Measurements from ENCODE around the gene CACNA2D3.
"Not testable (repeated sequence)": the region's sequence is repeated elsewhere in the genome, so short reads cannot be mapped to it uniquely, and the experiment has no call there.

CACNA2D3 gene

DNA sequence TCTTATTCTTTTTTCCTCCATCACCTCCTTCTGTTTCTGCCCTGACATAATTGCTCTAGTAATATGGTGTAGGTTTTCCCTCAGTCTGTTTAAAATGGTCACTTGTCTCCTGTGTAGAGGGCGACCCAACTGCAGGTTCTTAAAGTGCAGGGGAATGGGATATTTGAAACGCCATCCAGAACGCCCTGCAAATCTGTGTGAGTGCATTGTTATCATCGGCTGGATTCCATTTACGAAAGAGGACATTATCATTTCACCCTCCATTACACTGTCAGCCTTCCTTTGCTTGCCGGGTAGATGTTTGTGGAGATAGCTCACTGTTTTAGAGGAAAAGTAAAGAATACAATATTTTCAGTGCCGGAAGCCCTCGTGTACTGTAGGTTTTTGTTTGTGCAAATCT is 451.5 kb downstream of the CACNA2D3 start:
- no peak for DNase-seq (ENCODE audit: low spot score)

DNA sequence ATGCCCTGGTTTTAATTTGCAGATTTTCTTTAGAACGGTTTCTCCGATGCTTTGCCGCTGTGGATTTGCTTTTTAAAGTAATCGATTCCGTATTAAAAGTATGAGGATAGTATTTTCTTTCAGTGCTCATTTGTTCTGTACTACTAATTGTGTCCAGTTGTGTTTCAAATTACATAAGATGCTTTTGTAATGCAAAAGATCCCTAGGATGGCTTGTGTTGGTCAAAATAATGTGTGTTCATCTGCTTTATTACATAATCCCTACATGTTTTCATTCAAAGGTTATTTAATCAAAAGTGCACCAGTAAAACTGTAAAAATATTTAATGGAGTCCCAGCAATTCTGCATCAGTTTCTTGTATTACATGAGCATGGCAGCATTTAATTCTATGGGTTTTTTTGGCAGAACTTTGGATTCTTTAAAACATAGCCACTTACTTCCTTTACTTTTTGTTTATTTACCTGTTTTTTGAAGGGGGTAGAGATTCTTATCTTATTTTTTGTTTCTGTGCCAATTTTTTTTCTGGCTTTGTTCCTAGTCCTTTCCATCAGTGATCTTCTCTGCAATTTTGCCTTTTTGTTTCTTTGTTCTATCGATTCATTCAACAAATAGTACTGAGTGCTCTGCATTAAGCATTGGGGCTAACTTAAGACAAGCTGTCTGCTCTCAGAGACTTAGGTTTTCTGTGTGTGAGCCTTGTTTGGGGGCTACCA is 452.7 kb downstream of the CACNA2D3 start:
- DNase-seq (ENCODE audit: low spot score), result no peak

DNA sequence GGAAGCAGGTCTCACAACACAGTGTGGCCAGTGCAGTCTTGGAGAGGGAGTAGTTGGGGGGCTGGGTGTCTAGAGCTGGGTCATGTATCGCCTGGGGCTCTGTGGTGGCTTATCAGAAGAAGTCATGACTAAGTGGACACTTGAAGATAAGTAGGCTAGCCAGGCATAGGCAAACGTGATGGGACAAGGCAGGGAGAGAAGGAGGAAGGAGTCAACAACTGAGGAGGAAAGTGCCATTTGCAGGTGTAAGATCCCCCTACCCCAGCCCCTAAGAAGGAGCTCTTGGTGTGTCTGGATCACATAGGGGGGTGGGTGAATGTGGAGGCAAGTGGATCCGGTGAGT is 453.2 kb downstream of the CACNA2D3 start:
- DNase-seq (ENCODE audit: low spot score), result no peak

DNA sequence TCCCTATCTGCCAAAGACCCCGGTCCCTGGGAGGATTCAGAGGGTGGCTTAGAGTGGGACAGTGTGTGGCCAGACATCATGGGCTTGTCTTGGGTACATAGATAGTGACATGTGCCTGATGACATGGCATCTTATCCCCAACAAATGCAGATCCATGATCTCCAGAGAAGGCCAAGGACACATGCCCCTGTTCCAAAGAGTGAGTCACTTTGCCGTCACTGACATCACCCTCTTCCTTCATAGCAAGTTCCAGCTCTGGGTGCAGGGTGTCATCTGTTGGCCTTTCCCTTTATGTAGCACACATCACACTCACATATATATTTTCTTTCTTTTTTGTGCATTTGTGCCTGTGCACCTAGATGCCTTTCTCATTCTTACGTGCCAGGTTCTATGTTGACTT is 455.0 kb downstream of the CACNA2D3 start:
- DNase-seq (ENCODE audit: low spot score), result no peak

DNA sequence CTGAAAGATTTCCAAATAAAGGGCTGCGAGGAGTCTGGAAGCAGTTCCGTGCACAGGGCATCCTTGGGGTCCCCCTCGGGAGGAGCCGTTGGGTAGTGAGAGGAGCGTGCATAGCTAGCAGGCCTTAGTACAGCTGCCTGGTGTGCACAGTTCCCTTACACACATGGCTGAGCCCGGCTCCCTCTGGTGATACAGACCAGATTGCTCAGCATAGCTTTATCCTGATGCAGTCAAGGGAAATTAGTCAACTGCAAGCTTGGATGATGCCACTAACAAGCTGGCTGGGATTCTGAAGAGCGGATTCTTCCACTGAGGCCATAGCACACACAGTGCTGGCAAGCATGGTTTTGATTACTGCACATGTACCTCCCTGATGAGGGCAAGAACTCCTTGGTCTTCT is 456.1 kb downstream of the CACNA2D3 start:
- DNase-seq (ENCODE audit: low spot score), result no peak

DNA sequence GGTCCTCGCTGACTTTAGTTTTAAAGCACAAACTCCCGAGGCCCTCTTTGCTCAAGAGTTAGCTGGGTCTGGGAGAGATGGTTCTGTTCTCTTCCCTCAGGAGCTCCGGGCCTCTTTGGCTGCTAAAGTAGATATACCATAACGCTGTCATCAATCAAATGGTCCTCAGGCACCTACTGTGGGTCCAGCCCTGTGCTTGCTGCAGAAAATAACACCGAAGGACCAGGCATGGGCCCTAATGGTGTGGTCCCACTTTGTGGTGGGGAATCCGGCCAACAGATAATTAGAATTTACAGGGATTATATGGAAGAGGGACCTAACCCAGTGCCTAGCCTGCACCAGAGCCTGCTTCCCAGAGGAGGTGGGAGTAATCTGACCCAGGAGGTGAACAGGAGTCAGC is 458.1 kb downstream of the CACNA2D3 start:
- DNase-seq (ENCODE audit: low spot score), result no peak

DNA sequence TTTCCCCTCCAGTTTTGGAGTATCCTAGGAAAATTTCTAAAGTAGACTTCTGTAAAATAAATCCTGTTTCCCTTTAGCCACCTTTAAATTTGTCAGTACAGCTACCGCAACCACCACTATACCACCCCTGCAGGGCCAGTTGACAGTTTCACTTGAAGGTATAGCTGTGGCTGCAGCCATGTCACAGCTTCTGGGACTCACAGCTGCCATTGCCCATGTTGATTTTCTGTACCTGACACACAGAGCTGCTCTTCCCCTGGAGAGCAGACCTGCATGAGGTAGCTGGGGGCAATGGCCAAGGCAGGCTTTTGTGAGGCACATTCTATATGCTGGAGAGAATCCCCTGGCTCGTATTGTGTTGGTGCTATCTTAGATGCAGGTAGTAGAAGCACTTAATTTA is 460.1 kb downstream of the CACNA2D3 start:
- no peak for DNase-seq (ENCODE audit: low spot score)

DNA sequence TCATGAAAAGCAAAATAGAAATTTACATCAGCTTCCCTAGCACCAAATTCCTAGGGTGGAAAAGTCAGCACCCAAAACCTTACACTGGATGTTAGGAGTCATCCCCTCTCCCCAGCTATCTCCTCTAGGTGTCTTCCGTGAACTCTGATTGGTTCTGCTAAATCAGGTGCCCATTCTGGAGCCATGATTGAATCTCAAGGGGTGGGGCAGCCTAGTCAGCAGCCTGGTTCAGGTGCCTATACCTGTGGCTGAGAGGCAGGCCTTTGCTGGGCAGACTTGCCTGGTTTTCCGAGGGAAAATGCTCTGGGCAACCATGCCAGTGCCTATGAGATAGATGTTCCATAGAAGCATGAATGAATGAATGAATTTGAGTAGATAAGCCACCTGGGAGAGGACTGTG is 468.8 kb downstream of the CACNA2D3 start:
- DNase-seq (ENCODE audit: low spot score), result no peak

DNA sequence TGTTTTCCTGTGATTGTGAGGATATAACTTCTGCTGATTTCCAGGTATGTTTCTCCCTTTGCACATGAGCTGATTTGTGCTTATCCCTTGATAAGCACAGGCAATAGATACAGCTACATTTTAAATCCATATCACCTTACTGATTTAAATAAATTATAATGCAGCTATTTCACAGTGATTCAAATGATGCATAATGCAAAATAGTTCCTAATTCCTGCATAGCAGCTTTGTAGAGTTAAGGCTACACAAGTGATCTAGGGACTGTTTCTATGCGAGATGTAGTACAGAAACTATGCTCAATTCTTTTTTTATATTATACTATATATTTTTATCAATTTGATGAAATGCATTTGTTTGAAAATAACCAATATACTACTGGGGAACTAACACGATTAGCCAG is 471.3 kb downstream of the CACNA2D3 start:
- no peak for DNase-seq (ENCODE audit: low spot score)

DNA sequence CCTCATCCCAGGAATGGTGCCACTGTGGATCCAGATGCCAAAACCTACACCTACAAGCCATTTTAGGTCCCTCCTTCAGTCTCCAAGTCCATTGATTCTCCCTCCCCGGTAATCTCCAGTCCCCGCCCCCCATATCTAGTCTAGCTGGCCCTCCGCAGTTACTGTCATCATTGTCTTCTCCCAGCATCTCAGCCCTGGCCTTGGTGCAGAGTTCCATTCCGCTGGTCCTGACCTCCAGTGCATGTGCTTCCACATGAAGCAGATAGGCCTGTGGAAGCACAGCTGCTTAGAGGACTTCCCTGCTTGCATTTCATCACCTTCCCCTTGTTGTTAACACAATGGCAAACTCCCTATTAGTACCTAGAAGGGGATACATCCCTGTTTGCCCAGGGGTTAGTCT is 473.7 kb downstream of the CACNA2D3 start:
- no peak for DNase-seq (ENCODE audit: low spot score)

DNA sequence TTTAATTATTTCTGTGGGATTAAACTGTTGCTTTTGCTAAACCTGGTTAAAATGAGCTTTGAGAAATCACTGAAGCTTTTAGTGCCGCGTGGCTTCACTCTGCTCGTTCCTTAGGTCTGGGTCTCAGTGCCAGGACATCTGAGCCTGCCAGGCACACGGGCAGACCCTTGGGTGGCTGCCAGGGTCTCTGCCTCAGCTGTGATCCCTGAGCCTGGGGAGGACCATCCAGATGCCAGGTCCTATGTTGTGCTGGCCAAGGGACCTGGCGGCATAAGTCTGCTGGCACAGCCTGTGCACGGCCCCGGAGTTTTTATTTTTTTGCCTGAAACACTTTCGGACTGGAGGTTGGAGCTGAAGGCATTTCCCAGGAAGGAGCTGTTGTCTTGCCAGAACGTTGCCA is 477.4 kb downstream of the CACNA2D3 start:
- DNase-seq (ENCODE audit: low spot score), result peak; percentile 72

DNA sequence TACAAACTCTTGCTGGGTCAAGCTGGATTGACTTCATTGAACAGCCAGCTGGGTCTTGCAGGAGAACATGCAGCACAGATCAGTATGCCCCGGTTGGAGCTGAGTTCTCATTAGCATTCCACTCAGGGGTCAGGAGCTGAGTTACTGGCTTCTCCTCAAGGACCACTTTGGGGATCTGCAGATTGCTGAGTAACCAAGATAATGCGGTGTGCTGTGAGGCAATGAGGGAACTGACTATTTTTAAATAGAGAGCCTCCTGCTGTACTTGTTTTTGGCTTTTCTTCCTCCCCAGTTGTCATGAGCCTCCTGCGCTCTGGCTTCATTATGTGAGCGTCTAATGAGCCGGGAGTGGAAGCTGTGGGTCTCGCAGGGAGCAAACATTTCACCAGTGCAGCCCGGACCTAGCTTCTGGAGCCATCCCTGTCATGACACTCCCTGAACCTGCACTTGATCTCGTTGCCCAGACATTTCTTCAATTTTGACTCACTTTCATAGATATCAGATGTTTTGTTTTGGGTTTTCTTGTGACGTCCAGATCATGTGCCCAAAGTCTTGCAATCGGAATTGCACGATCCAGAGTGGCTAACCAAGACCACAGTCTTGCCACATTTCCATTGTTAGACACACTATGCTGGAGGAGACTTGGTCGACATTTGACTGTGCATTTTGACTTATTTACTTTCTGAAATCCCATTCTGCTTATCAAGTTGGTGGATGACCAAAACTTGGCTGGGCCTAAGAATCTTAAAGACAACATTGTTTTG is 478.3 kb downstream of the CACNA2D3 start:
- peak; percentile 50 for DNase-seq (ENCODE audit: low spot score)

DNA sequence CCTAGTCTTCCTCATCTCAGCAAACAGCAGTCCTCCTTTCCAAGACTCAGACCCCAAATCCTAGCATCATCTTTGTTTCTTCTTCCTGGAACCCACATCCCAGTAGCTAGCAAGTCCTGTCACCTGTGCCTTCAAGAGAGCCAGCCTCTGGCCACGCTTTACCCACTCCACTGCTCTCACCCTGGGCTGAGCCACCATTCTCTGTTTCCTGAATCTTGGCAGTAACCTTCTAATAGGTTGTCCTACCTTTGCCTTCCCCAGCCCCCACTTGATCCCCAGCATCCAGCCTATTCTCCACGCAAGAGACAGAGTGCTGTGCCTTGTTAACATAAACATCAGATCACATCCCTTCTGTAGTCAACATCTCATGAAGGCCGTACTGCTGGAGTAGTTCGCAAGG is 482.1 kb downstream of the CACNA2D3 start:
- no peak for DNase-seq (ENCODE audit: low spot score)

DNA sequence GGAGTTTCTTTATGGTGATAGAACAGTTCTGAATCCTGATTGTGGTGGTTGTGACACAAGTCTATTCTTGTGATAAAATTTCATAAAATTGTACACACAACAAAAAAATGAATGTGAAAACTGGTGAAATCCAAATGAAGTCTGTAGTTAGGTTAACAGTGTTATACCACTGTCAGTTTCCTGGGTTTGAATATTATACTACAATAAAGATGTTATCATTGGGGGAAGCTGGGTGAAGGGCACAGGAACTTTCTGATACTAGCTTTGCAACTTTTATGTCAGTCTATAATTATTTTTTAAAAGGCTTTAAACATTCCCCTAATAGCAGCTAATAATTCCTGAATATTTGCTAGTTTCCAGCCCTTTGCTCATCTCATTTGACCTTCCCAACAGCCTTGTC is 485.7 kb downstream of the CACNA2D3 start:
- no peak for DNase-seq (ENCODE audit: low spot score)

DNA sequence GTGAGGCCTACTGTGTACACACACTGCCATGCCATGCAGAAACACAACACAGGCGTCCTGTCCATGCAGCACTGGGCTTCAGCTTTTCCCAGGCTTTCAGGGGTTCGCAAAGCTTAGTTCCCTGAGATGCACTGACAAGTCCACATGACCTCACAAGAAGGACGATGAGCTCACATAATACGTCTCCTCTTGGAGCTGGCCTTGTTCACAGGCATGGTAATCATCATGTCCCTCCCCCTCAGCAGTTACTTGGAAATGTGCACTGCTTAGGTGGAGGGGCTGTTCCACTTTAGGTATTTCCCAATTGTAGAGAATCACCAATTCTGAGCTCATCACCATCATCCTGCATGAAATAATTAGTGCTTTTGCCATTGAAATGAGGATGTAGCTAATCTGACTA is 496.7 kb downstream of the CACNA2D3 start:
- no peak for DNase-seq (ENCODE audit: low spot score)

DNA sequence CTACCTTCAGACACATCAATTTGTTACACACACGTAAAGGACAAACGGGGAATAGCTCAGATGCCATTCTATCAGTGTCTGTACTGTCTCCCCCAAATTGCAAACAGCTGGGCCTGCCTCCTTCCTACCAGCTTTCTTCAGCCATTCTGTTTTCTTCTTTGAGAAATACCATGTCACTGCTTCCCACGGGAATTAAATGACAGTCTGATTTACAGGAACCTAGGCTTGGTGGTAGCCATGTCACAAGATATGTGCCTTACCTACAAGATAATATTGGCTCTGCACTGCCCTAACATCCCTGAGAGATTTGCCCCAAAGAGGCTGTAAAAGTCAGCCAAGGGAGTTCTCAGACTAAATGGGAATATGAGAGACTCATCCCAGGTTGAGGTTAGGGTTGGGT is 497.2 kb downstream of the CACNA2D3 start:
- no peak for DNase-seq (ENCODE audit: low spot score)

DNA sequence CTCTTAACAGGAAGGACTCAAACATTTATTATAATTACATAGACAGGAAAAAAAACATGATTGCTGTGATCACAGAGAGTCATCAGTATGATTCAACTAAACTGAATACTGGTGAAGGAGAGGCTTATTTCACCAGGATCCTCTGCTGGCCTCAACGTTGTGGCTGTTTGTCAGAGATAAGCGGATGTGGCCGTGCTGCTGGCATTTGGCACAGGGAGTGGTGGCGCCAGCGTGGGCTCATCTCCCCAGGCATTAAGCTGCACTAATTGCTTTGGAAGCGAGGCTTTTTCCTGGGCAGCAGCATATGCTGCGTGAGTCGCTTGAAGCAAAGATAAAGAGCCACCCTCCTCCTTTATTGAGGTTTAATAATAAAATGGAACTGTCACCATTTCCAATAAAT is 498.8 kb downstream of the CACNA2D3 start:
- DNase-seq (ENCODE audit: low spot score), result no peak

DNA sequence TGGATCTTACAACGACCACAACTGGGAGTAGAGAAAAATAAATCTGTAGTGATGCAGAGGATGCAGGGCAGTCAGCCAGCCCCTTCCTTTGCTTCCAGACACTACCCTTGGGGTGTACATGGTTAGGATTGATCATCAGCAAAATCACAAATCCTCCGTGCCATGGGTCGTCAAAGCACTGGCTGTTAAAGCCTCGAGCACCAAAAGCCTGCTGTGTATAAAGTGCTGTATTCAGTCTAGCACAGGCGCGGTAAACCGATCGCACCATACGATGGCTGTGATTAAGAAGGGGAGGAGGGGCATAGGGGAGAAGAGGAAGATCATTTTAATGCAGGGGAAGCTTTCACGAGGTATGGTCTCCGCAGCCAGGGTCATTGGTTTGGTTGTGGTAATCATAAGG is 500.3 kb downstream of the CACNA2D3 start:
- DNase-seq (ENCODE audit: low spot score), result no peak

DNA sequence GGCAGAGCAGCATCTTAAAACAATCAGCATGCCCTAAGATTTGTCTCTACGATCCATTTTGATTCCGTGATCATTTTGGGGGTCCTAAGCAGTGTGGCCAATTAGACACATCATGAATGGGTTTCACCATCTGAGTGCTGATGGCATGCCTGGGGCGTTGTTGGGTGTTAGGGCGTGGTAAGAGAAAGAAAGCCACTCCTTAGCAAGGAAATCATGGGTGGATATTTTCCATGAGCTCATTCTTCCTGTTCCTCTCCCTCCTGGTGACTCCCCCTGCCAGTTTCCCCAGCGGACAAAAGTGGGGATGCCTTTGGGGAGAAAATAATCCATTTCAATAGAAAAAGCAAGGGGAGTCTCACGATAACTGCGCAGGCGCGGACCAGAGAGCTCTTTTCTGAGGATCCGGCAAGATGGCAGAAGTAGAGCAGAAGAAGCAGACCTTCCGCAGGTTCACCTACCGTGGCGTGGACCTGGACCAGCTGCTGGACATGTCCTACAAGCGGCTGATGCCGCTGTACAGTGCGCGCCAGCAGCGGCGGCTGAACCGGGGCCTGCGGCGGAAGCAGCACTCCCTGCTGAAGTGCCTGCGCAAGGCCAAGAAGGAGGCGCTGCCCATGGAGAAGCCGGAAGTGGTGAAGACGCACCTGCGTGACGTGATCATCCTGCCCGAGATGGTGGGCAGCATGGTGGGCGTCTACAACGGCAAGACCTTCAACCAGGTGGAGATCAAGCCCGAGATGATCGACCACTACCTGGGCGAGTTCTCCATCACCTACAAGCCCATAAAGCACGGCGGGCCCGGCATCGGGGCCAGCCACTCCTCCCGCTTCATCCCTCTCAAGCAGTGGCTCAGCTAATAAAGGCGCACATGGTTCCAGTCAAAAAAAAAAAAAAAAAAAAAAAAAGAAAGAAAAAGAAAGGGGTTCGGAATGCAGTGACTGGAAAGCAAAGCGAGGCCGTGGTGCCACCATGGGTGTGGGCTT is 503.7 kb downstream of the CACNA2D3 start:
- no peak for DNase-seq (ENCODE audit: low spot score)

DNA sequence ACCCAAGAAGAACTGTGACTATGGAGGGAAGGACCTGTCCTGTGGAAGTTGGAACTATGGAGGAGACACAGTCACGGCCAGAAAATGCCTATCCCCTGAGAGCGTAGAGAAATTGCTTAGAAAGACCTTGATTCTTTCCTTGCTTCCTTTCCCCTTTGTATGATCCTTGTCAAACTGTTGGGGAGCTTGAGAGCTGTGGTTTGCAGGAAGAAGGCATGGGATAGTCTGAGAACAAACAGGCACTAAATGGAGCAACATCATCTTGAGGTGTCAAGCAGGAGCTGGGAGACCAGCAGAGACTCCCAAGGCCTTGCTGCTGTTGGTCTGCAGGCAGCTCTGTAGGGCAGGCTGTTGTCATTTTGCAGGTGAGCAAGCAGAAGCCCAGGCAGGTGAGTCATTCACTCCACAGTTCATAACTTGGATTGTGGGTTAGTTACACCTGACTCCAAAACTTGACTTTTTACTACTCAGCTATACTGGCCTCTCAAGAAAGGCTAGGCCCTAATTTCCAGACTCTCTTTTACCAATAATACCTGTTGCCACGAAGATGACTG is 506.6 kb downstream of the CACNA2D3 start:
- DNase-seq (ENCODE audit: low spot score), result no peak

DNA sequence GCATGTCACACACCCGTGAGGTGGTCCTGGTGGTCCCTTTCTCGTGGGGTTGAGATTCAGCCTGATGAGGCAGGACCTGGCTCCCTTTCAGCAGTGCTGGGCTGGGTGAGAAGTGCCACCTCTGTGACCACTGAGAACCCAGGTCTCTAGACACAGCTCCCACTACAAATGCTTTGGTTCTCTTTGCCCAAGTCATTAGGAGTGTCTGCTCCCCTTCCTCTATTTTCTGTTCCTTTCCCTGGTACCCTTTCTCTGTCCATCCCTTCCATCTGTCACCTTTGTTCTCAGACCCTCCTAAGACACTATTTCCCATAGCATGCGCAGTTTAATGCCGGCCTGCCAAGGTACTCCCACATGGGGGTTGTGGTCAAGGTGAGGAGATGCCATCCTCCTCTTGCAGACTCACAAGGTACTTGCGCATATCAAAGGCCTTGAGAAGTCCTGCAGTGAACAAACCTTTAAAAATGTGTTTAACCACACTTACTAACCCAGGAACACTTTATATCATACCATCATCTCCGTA is 507.8 kb downstream of the CACNA2D3 start:
- no peak for DNase-seq (ENCODE audit: low spot score)

DNA sequence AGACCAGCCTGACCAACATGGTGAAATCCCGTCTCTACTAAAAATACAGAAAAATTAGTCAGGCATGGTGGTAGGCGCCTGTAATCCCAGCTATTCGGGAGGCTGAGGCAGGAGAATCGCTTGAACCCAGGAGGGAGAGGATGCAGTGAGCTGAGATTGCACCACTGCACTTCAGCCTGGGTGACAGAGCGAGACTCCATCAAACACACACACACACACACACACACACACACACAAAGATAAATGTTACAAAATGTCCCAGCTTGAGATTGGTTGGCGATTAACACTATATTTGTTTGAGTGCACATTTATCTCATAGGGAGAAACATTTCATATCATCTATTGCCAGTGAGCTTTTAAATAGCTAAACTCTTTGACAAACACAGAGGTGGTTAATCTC is 508.6 kb downstream of the CACNA2D3 start:
- DNase-seq (ENCODE audit: low spot score), result not testable (repeated sequence)
